Measurements from ENCODE around the gene SVOPL.
"Not testable (repeated sequence)": the region's sequence is repeated elsewhere in the genome, so short reads cannot be mapped to it uniquely, and the experiment has no call there.

Gene SVOPL

GRCh38 chr7:138701537-138701923 is 368 bp upstream of the SVOPL start:
- DNase-seq (ENCODE audit: low read depth, low spot score) = no peak

GRCh38 chr7:138699661-138700060 is 1.5 kb downstream of the SVOPL start:
- DNase-seq (ENCODE audit: low read depth, low spot score) = no peak

- DNase-seq (ENCODE audit: low read depth, low spot score) = no peak
Measured at GRCh38 chr7:138698281-138698680, 2.9 kb downstream of the SVOPL start.

- DNase-seq (ENCODE audit: low read depth, low spot score) = no peak
Measured at GRCh38 chr7:138697535-138698182, 3.5 kb downstream of the SVOPL start.

- DNase-seq (ENCODE audit: low read depth, low spot score) = not testable (repeated sequence)
Measured at GRCh38 chr7:138695776-138696175, 5.4 kb downstream of the SVOPL start.

- DNase-seq (ENCODE audit: low read depth, low spot score) = no peak
Measured at GRCh38 chr7:138695106-138695505, 6.1 kb downstream of the SVOPL start.

- DNase-seq (ENCODE audit: low read depth, low spot score) = no peak
Measured at GRCh38 chr7:138691178-138691577, 10.0 kb downstream of the SVOPL start.

- DNase-seq (ENCODE audit: low read depth, low spot score) = no peak
Measured at GRCh38 chr7:138690495-138690894, 10.7 kb downstream of the SVOPL start.

GRCh38 chr7:138688037-138688436 is 13.1 kb downstream of the SVOPL start:
- DNase-seq (ENCODE audit: low read depth, low spot score) = not testable (repeated sequence)

- DNase-seq (ENCODE audit: low read depth, low spot score) = no peak
Measured at GRCh38 chr7:138684340-138684739, 16.8 kb downstream of the SVOPL start.

- no peak for DNase-seq (ENCODE audit: low read depth, low spot score)
Measured at GRCh38 chr7:138679793-138680192, 21.4 kb downstream of the SVOPL start.

GRCh38 chr7:138670594-138670993 is 30.6 kb downstream of the SVOPL start:
- no peak for DNase-seq (ENCODE audit: low read depth, low spot score)

GRCh38 chr7:138669364-138669763 is 31.8 kb downstream of the SVOPL start:
- DNase-seq (ENCODE audit: low read depth, low spot score) = no peak

GRCh38 chr7:138668946-138669345 is 32.2 kb downstream of the SVOPL start:
- DNase-seq (ENCODE audit: low read depth, low spot score) = peak; percentile 62

- DNase-seq (ENCODE audit: low read depth, low spot score) = no peak
Measured at GRCh38 chr7:138668229-138668596, 32.9 kb downstream of the SVOPL start.

- DNase-seq (ENCODE audit: low read depth, low spot score) = no peak
Measured at GRCh38 chr7:138667535-138668228, 33.5 kb downstream of the SVOPL start.

- DNase-seq (ENCODE audit: low read depth, low spot score) = no peak
Measured at GRCh38 chr7:138666385-138666784, 34.8 kb downstream of the SVOPL start.

- no peak for DNase-seq (ENCODE audit: low read depth, low spot score)
Measured at GRCh38 chr7:138665669-138666140, 35.5 kb downstream of the SVOPL start.

GRCh38 chr7:138665249-138665648 is 35.9 kb downstream of the SVOPL start:
- no peak for DNase-seq (ENCODE audit: low read depth, low spot score)

- DNase-seq (ENCODE audit: low read depth, low spot score) = peak; percentile 92
Measured at GRCh38 chr7:138663725-138664710, 37.1 kb downstream of the SVOPL start.

GRCh38 chr7:138662991-138663320 is 38.2 kb downstream of the SVOPL start:
- DNase-seq (ENCODE audit: low read depth, low spot score) = no peak

Measured in ELF-1 (cell line).